Measurements from ENCODE around the gene C11orf91. TPM values are rescaled to one million over a fixed set of nuclear protein-coding genes. Genes with fewer than 3 reads are reported as not detected.

Gene C11orf91
- total RNA-seq, 1 experiment from 2014 or later = not detected

GRCh38 chr11:33674035-33674814, 26.4 kb downstream of the C11orf91 start:
- DNase-seq = no peak
- no peak overlapping the region for H3K4me2 ChIP-seq
- TF ChIP-seq EZH2 (IDR thresholded peaks at IDR 0.05; ENCODE audit: low read depth) (no peak), CTCF (conservative IDR thresholded peaks at IDR 0.05) (no peak)
- H3K27ac ChIP-seq = no peak overlapping the region
- CTCF ChIA-PET = no interaction called here
- no peaks in the 10 kb centered on the region for H3K9me2 ChIP-seq (ENCODE audit: insufficient read depth)
- no peaks in the 10 kb centered on the region for H4K20me1 ChIP-seq (ENCODE audit: insufficient read depth)
- no peaks in the 10 kb centered on the region for H3K79me2 ChIP-seq (ENCODE audit: low read depth)
- no TSS peak for BruUV-seq (replicated peaks)
- H3K4me1 ChIP-seq (replicated peaks; ENCODE audit: insufficient read depth) = peaks cover 11% of the 10 kb centered on the region; the same call in 1 of the 2 replicates
- POLR2A ChIA-PET (ENCODE audit: unreplicated experiment) = interaction anchor here (0.5 kb wide), 1 partner anchor 61 kb away, joined by 15 read pairs; no protein-coding TSS in a partner anchor
- H2AFZ ChIP-seq = no peak overlapping the region
- no peaks in the 10 kb centered on the region for H3K36me3 ChIP-seq (ENCODE audit: low read depth)
- no peaks in the 10 kb centered on the region for H3K27me3 ChIP-seq (ENCODE audit: insufficient read depth, low read depth)
- H3K4me3 ChIP-seq = no peak overlapping the region
- no peaks in the 10 kb centered on the region for H3K9me3 ChIP-seq (ENCODE audit: insufficient read depth, low read depth)
- H3F3A ChIP-seq (ENCODE audit: insufficient read depth, low read depth) = no peaks in the 10 kb centered on the region
- intact Hi-C loops (cut with micrococcal nuclease; ENCODE audit: unreplicated experiment) = no loop called here

GRCh38 chr11:33672273-33672672, 28.4 kb downstream of the C11orf91 start:
- TF ChIP-seq EZH2 (IDR thresholded peaks at IDR 0.05; ENCODE audit: low read depth) (no peak), CTCF (conservative IDR thresholded peaks at IDR 0.05) (no peak)
- Histone ChIP-seq H3K4me3 (no peak overlapping the region), H3K36me3 (ENCODE audit: low read depth) (no peaks in the 10 kb centered on the region), H3K4me1 (replicated peaks; ENCODE audit: insufficient read depth) (peaks cover 11% of the 10 kb centered on the region; the same call in 1 of the 2 replicates), H3K4me2 (no peak overlapping the region), H3K27me3 (ENCODE audit: insufficient read depth, low read depth) (no peaks in the 10 kb centered on the region), H3K9me2 (ENCODE audit: insufficient read depth) (no peaks in the 10 kb centered on the region), H3F3A (ENCODE audit: insufficient read depth, low read depth) (no peaks in the 10 kb centered on the region), H3K79me2 (ENCODE audit: low read depth) (no peaks in the 10 kb centered on the region), H2AFZ (no peak overlapping the region), H3K9me3 (ENCODE audit: insufficient read depth, low read depth) (no peaks in the 10 kb centered on the region), H3K27ac (no peak overlapping the region), H4K20me1 (ENCODE audit: insufficient read depth) (no peaks in the 10 kb centered on the region)
- CTCF ChIA-PET = no interaction called here
- POLR2A ChIA-PET (ENCODE audit: unreplicated experiment) = no interaction called here
- BruUV-seq (replicated peaks) = no TSS peak
- no peak for DNase-seq
- intact Hi-C loops (cut with micrococcal nuclease; ENCODE audit: unreplicated experiment) = no loop called here

- no peaks in the 10 kb centered on the region for H3K9me2 ChIP-seq (ENCODE audit: insufficient read depth)
- no peaks in the 10 kb centered on the region for H3F3A ChIP-seq (ENCODE audit: insufficient read depth, low read depth)
- ChIA-PET POLR2A (ENCODE audit: unreplicated experiment) (no interaction called here), CTCF (interaction anchor here (0.5 kb wide), 1 partner anchor 328 kb away, joined by 11 read pairs; no protein-coding TSS in a partner anchor)
- no peaks in the 10 kb centered on the region for H3K36me3 ChIP-seq (ENCODE audit: low read depth)
- H2AFZ ChIP-seq = no peak overlapping the region
- H3K4me1 ChIP-seq (replicated peaks; ENCODE audit: insufficient read depth) = peaks cover 11% of the 10 kb centered on the region; the same call in 1 of the 2 replicates
- no peak overlapping the region for H3K4me3 ChIP-seq
- no peak for DNase-seq
- BruUV-seq (replicated peaks) = no TSS peak
- no peaks in the 10 kb centered on the region for H4K20me1 ChIP-seq (ENCODE audit: insufficient read depth)
- no peak for TF ChIP-seq EZH2 (IDR thresholded peaks at IDR 0.05; ENCODE audit: low read depth)
- H3K9me3 ChIP-seq (ENCODE audit: insufficient read depth, low read depth) = no peaks in the 10 kb centered on the region
- H3K27ac ChIP-seq = no peak overlapping the region
- H3K27me3 ChIP-seq (ENCODE audit: insufficient read depth, low read depth) = no peaks in the 10 kb centered on the region
- no peak overlapping the region for H3K4me2 ChIP-seq
- intact Hi-C loops (cut with micrococcal nuclease; ENCODE audit: unreplicated experiment) = no loop called here
- no peaks in the 10 kb centered on the region for H3K79me2 ChIP-seq (ENCODE audit: low read depth)
Observed at GRCh38 chr11:33670250-33671011, 30.2 kb downstream of the C11orf91 start.
